Stomach (tissue), 9 donors: ENCODE results near the gene TNRC6C. TPM values are rescaled to one million over a fixed set of nuclear protein-coding genes. Genes with fewer than 3 reads are reported as not detected.

ENCODE experiments used
- DNase-seq, 2 donors: peaks; one replicate each; pipeline versions ENCODE4 v3.0.0 to v3.0.0-alpha.2; 2013 to 2019
- H3K27ac ChIP-seq, 5 donors: fragments of 200-600 bp in 4 of 5; sonication (generic) in 4 of 5; one replicate each; pipeline ENCODE4 v1.5.1; 2013 to 2019; ENCODE audit warnings: mild to moderate bottlenecking in 1 of 5, moderate library complexity in 1 of 5
- H3K27me3 ChIP-seq, 3 donors: fragments of 200-600 bp; sonication (generic); one replicate each; pipeline ENCODE4 v1.5.1; 2017 to 2019; ENCODE audit warnings: mixed run types in 1 of 3
- H3K36me3 ChIP-seq, 4 donors: fragments of 200-600 bp; sonication (generic); 1 replicate in 3 of 4; 2 replicates in 1 of 4; pipeline ENCODE4 v1.5.1; 2016 to 2019
- H3K4me1 ChIP-seq, 4 donors: fragments of 200-600 bp; sonication (generic); one replicate each; pipeline ENCODE4 v1.5.1; 2016 to 2019
- H3K4me3 ChIP-seq, 4 donors: fragments of 200-600 bp; sonication (generic) in 3 of 4; one replicate each; pipeline ENCODE4 v1.5.1; 2016 to 2019; ENCODE audit warnings: mild to moderate bottlenecking in 1 of 4
- H3K9me3 ChIP-seq, 4 donors: fragments of 200-600 bp; sonication (generic); one replicate each; pipeline ENCODE4 v1.5.1; 2016 to 2019
- CTCF ChIP-seq, 7 experiments: fragments of 450-650 bp in 4 of 7; fragments of 200-600 bp in 3 of 7; sonication (generic) in 3 of 7; IDR thresholded peaks; one replicate each; pipeline ENCODE4 v1.5.1; 2016 to 2019; ENCODE audit warnings: antibody characterized with exemption in 7 of 7, control low read depth in 2 of 7, mild to moderate bottlenecking in 1 of 7
- EP300 ChIP-seq: sonication (generic); formaldehyde crosslinking; IDR thresholded peaks from one replicate; pipeline ENCODE4 v1.6.1; 2017; ENCODE audit warnings: antibody characterized with exemption
- POLR2A ChIP-seq, 4 donors: fragments of 450-650 bp; IDR thresholded peaks; one replicate each; pipeline ENCODE4 v1.6.1; 2016; ENCODE audit warnings: antibody characterized with exemption in 4 of 4, control low read depth in 2 of 4, mild to moderate bottlenecking in 1 of 4, moderate library complexity in 1 of 4
- POLR2AphosphoS5 ChIP-seq, 3 donors: sonication (generic); formaldehyde crosslinking; IDR thresholded peaks; one replicate each; pipeline ENCODE4 v1.6.1; 2016; ENCODE audit warnings: antibody characterized with exemption in 3 of 3
- whole genome bisulfite sequencing, 5 donors: extraction: QIAGEN DNeasy Blood & Tissue Kit in 3 of 5; methylation state at CpG; one replicate each; pipeline versions ENCODE4 v1.1.5 to v1.1.7; 2013 to 2018; 5-methylcytosine and 5-hydroxymethylcytosine counted together
- intact Hi-C: fragments of 100-400 bp; cut with DNase I; formaldehyde crosslinking; loops from one replicate; pipeline ENCODE4 v1.15.1; 2023; ENCODE audit warnings: low total_unique reads
- polyA plus RNA-seq, 3 donors: library from polyadenylated mRNA; stranded (reverse); fragments of 200-250 nt; gene quantifications; one replicate each; pipeline ENCODE4 v1.2.3, GENCODE V29; 2013
- total RNA-seq, 5 donors: library from RNA; depleted of rRNA; stranded (reverse); fragments of >200 nt; gene quantifications; one replicate each; pipeline versions ENCODE4 v1.1.0 to v1.2.3, GENCODE V29; 2014 to 2016
- donor health status: healthy with polysubstance abuse.
- donor health status: Bipolar disorder and iron deficiency.
- donor health status: healthy.

Gene TNRC6C
- total and polyA plus RNA-seq, 8 donors: 0.92 to 64.8 (median 9.6) TPM

- Histone ChIP-seq H3K9me3 (no peaks in the 10 kb centered on the region), H3K4me3 (no peak overlapping the region), H3K27ac (no peak overlapping the region), H3K27me3 (no peaks in the 10 kb centered on the region), H3K4me1 (peaks cover 0 to 14% (median 5%) of the 10 kb centered on the region in 4 donors), H3K36me3 (peaks cover 0 to 15% (median 1%) of the 10 kb centered on the region in 4 donors)
- intact Hi-C loops: loop anchor here (10.0 kb wide), 2 partner anchors 245 to 475 kb away; no protein-coding TSS in a partner anchor
- peak in 5 of 7 experiments; percentile 5 to 67 (median 33) for TF ChIP-seq CTCF (IDR thresholded peaks at IDR 0.05)
- no peak for TF ChIP-seq POLR2AphosphoS5 (IDR thresholded peaks at IDR 0.05)
- DNase-seq: peak in 1 of 2 donors; percentile 65
Measured at GRCh38 chr17:78019367-78019975, 61.0 kb downstream of the TNRC6C start.

GRCh38 chr17:78019976-78020716, 61.6 kb downstream of the TNRC6C start:
- Histone ChIP-seq H3K36me3 (peaks cover 0 to 13% (median 3%) of the 10 kb centered on the region in 4 donors), H3K27me3 (no peaks in the 10 kb centered on the region), H3K4me1 (peaks cover 0 to 14% (median 5%) of the 10 kb centered on the region in 4 donors), H3K9me3 (no peaks in the 10 kb centered on the region), H3K4me3 (no peak overlapping the region), H3K27ac (no peak overlapping the region)
- WGBS, 5 donors: 81 to 91% (median 89%) methylated on average over 6 of the region's 6 CpGs
- DNase-seq: no peak
- TF ChIP-seq POLR2A (IDR thresholded peaks at IDR 0.05): no peak
- intact Hi-C loops: loop anchor here (10.0 kb wide), 2 partner anchors 245 to 475 kb away; no protein-coding TSS in a partner anchor

- no peaks in the 10 kb centered on the region for H3K9me3 ChIP-seq
- intact Hi-C loops: no loop called here
- no peak for DNase-seq
- TF ChIP-seq EP300 (no peak), POLR2A (IDR thresholded peaks at IDR 0.05) (no peak), CTCF (IDR thresholded peaks at IDR 0.05) (no peak), POLR2AphosphoS5 (IDR thresholded peaks at IDR 0.05) (no peak)
- H3K36me3 ChIP-seq: peaks cover 0 to 8% (median 3%) of the 10 kb centered on the region in 4 donors
- H3K27me3 ChIP-seq: no peaks in the 10 kb centered on the region
- WGBS, 5 donors: 41 to 56% (median 45%) methylated on average over 1 of the region's 1 CpG
- H3K27ac ChIP-seq: no peak overlapping the region
- H3K4me3 ChIP-seq: no peak overlapping the region
- peaks cover 0 to 14% (median 5%) of the 10 kb centered on the region in 4 donors for H3K4me1 ChIP-seq
Measured at GRCh38 chr17:78020717-78021108, 62.2 kb downstream of the TNRC6C start.

GRCh38 chr17:78022425-78022824, 63.9 kb downstream of the TNRC6C start:
- intact Hi-C loops: no loop called here
- H3K4me1 ChIP-seq: peaks cover 0 to 24% (median 12%) of the 10 kb centered on the region in 4 donors
- WGBS, 5 donors: 83 to 92% (median 90%) methylated on average over 2 of the region's 2 CpGs

More at GRCh38 chr17:78022425-78022824, 63.9 kb downstream of the TNRC6C start:
- H3K4me3 ChIP-seq: no peak overlapping the region
- no peak for DNase-seq
- no peaks in the 10 kb centered on the region for H3K27me3 ChIP-seq
- H3K36me3 ChIP-seq: peaks cover 0 to 4% (median 0%) of the 10 kb centered on the region in 4 donors
- TF ChIP-seq CTCF (IDR thresholded peaks at IDR 0.05): no peak
- no peak for TF ChIP-seq POLR2AphosphoS5 (IDR thresholded peaks at IDR 0.05)
- TF ChIP-seq POLR2A (IDR thresholded peaks at IDR 0.05): no peak
- no peak for TF ChIP-seq EP300
- H3K9me3 ChIP-seq: no peaks in the 10 kb centered on the region
- H3K27ac ChIP-seq: no peak overlapping the region
